GM18907 (cell line): ENCODE data around the gene PDLIM7.
A peak's percentile ranks its signal among the peaks of the same experiment; 100 is the strongest.
"Not testable (repeated sequence)": the region's sequence is repeated elsewhere in the genome, so short reads cannot be mapped to it uniquely, and the experiment has no call there.

Experiments
- ATAC-seq: cut with Tn5 transposase; IDR thresholded peaks from one replicate; pipeline ENCODE4 v1.9.1; 2021; ENCODE audit warnings: mild to moderate bottlenecking, moderate library complexity; ENCODE audit not compliant: unreplicated experiment

The PDLIM7 gene

GRCh38 chr5:177497292-177498012, at the start of gene PDLIM7:
TSS of gene PDLIM7 (minus strand) at chr5:177497604. CDS start at chr5:177496512, 1,092 bp downstream.
- ATAC-seq: peak; percentile 73

- no peak for ATAC-seq
Measured at GRCh38 chr5:177546258-177546741, 48.9 kb upstream of the PDLIM7 start.

GRCh38 chr5:177545487-177546257, 48.3 kb upstream of the PDLIM7 start:
- no peak for ATAC-seq

- ATAC-seq: no peak
Measured at GRCh38 chr5:177542816-177543465, 45.5 kb upstream of the PDLIM7 start.

- no peak for ATAC-seq
Measured at GRCh38 chr5:177540438-177540837, 43.0 kb upstream of the PDLIM7 start.

GRCh38 chr5:177539411-177539810, 42.0 kb upstream of the PDLIM7 start:
- ATAC-seq: no peak

- no peak for ATAC-seq
Measured at GRCh38 chr5:177538876-177539275, 41.5 kb upstream of the PDLIM7 start.

- no peak for ATAC-seq
Measured at GRCh38 chr5:177537389-177538361, 40.3 kb upstream of the PDLIM7 start.

- ATAC-seq: no peak
Measured at GRCh38 chr5:177536386-177536785, 39.0 kb upstream of the PDLIM7 start.

GRCh38 chr5:177535125-177535524, 37.7 kb upstream of the PDLIM7 start:
- ATAC-seq: no peak

GRCh38 chr5:177534433-177534832, 37.0 kb upstream of the PDLIM7 start:
- ATAC-seq: not testable (repeated sequence)

- no peak for ATAC-seq
Measured at GRCh38 chr5:177531209-177531940, 34.0 kb upstream of the PDLIM7 start.

- ATAC-seq: no peak
Measured at GRCh38 chr5:177530638-177531037, 33.2 kb upstream of the PDLIM7 start.

GRCh38 chr5:177529247-177530203, 32.1 kb upstream of the PDLIM7 start:
- ATAC-seq: no peak

GRCh38 chr5:177528631-177529030, 31.2 kb upstream of the PDLIM7 start:
- no peak for ATAC-seq

- ATAC-seq: no peak
Measured at GRCh38 chr5:177527595-177527994, 30.2 kb upstream of the PDLIM7 start.

- ATAC-seq: no peak
Measured at GRCh38 chr5:177526791-177527190, 29.4 kb upstream of the PDLIM7 start.

GRCh38 chr5:177526191-177526590, 28.8 kb upstream of the PDLIM7 start:
- no peak for ATAC-seq
